Prostate gland (tissue), 2 donors: Measurements from ENCODE around the gene MYH16. TPM values are rescaled to one million over a fixed set of nuclear protein-coding genes. Genes with fewer than 3 reads are reported as not detected.

Source experiments
- DNase-seq: peaks from one replicate; pipeline ENCODE4 v3.0.0-alpha.2; 2019; ENCODE audit warnings: low spot score
- H3K27ac ChIP-seq, 2 donors: fragments of 200-600 bp; sonication (generic); 2 replicates each; pipeline ENCODE4 v1.5.1; 2017 to 2019
- H3K27me3 ChIP-seq: fragments of 200-600 bp; sonication (generic); replicated peaks from 2 replicates; pipeline ENCODE4 v1.5.1; 2019; ENCODE audit not compliant: insufficient read depth
- H3K36me3 ChIP-seq, 2 donors: fragments of 200-600 bp; sonication (generic); 1 replicate in 1 of 2; 2 replicates in 1 of 2; pipeline versions ENCODE4 v1.5.1 to v1.8.1; 2017 to 2019
- H3K4me1 ChIP-seq: fragments of 200-600 bp; sonication (generic); replicated peaks from 2 replicates; pipeline ENCODE4 v1.5.1; 2019
- H3K4me3 ChIP-seq, 2 donors: fragments of 200-600 bp; sonication (generic); 2 replicates each; pipeline ENCODE4 v1.5.1; 2017 to 2019
- H3K9me3 ChIP-seq: fragments of 200-600 bp; sonication (generic); 2 replicates; pipeline ENCODE4 v1.5.1; 2017
- CTCF ChIP-seq, 4 experiments: fragments of 200-600 bp in 2 of 4; fragments of 450-650 bp in 2 of 4; sonication (generic) in 2 of 4; IDR thresholded peaks; 1 replicate in 3 of 4; 2 replicates in 1 of 4; pipeline ENCODE4 v1.5.1; 2016 to 2019; ENCODE audit warnings: antibody characterized with exemption in 4 of 4, mild to moderate bottlenecking in 2 of 4, moderate library complexity in 2 of 4
- POLR2A ChIP-seq: fragments of 450-650 bp; IDR thresholded peaks from one replicate; pipeline ENCODE4 v1.6.1; 2016; ENCODE audit warnings: antibody characterized with exemption, mild to moderate bottlenecking
- POLR2AphosphoS5 ChIP-seq: sonication (generic); formaldehyde crosslinking; IDR thresholded peaks from one replicate; pipeline ENCODE4 v1.6.1; 2017; ENCODE audit warnings: antibody characterized with exemption
- WGBS: methylation state at CpG from one replicate; pipeline ENCODE4 v1.1.5; 2018; 5-methylcytosine and 5-hydroxymethylcytosine counted together
- intact Hi-C: fragments of 100-400 bp; cut with DNase I; formaldehyde crosslinking; loops from one replicate; pipeline ENCODE4 v1.14.2; 2022
- total RNA-seq, 2 donors: library from RNA; depleted of rRNA; stranded (reverse); fragments of >200 nt; gene quantifications; one replicate each; pipeline ENCODE4 v1.1.0, GENCODE V29; 2016

The MYH16 gene
- total RNA-seq, 2 donors from 2014 or later: 0.97 TPM; not detected in 1

- intact Hi-C loops: loop anchor here (5.0 kb wide), 1 partner anchor 164 kb away; no protein-coding TSS in a partner anchor
- 81% methylated on average over 9 of the region's 9 CpGs for WGBS
- no peaks in the 10 kb centered on the region for H3K9me3 ChIP-seq
- no peaks in the 10 kb centered on the region for H3K36me3 ChIP-seq
- no peak for DNase-seq
- H3K27me3 ChIP-seq: no peaks in the 10 kb centered on the region
- H3K4me1 ChIP-seq: no peaks in the 10 kb centered on the region
- H3K4me3 ChIP-seq: no peak overlapping the region
- TF ChIP-seq POLR2AphosphoS5 (no peak), POLR2A (no peak), CTCF (IDR thresholded peaks at IDR 0.05) (no peak)
- H3K27ac ChIP-seq: no peak overlapping the region
Observed at GRCh38 chr7:99311702-99312101, 39.1 kb downstream of the MYH16 start.

GRCh38 chr7:99312316-99313203, 39.9 kb downstream of the MYH16 start:
- intact Hi-C loops: loop anchor here (1.0 to 5.0 kb wide), 2 partner anchors 165 to 271 kb away; no protein-coding TSS in a partner anchor
- 40% methylated on average over 16 of the region's 16 CpGs for WGBS
- Histone ChIP-seq H3K27me3 (no peaks in the 10 kb centered on the region), H3K4me1 (no peaks in the 10 kb centered on the region), H3K27ac (no peak overlapping the region), H3K4me3 (no peak overlapping the region), H3K36me3 (no peaks in the 10 kb centered on the region), H3K9me3 (no peaks in the 10 kb centered on the region)
- TF ChIP-seq POLR2A (no peak), POLR2AphosphoS5 (peak; percentile 45), CTCF (IDR thresholded peaks at IDR 0.05) (peak; percentile 75 to 96 (median 88))
- peak; percentile 66 for DNase-seq

GRCh38 chr7:99313204-99313573, 40.5 kb downstream of the MYH16 start:
- Histone ChIP-seq H3K27me3 (no peaks in the 10 kb centered on the region), H3K4me3 (no peak overlapping the region), H3K36me3 (no peaks in the 10 kb centered on the region), H3K27ac (no peak overlapping the region), H3K4me1 (no peaks in the 10 kb centered on the region), H3K9me3 (no peaks in the 10 kb centered on the region)
- 56% methylated on average over 1 of the region's 1 CpG for WGBS
- intact Hi-C loops: loop anchor here (1.0 to 5.0 kb wide), 2 partner anchors 166 to 272 kb away; no protein-coding TSS in a partner anchor
- no peak for TF ChIP-seq CTCF (IDR thresholded peaks at IDR 0.05)
- TF ChIP-seq POLR2AphosphoS5: no peak
- no peak for TF ChIP-seq POLR2A
- DNase-seq: no peak

- 69% methylated on average over 7 of the region's 7 CpGs for WGBS
- H3K4me1 ChIP-seq: no peaks in the 10 kb centered on the region
- H3K9me3 ChIP-seq: no peaks in the 10 kb centered on the region
- intact Hi-C loops: loop anchor here (5.0 kb wide), 1 partner anchor 167 kb away; no protein-coding TSS in a partner anchor
- H3K36me3 ChIP-seq: no peaks in the 10 kb centered on the region
- H3K27ac ChIP-seq: no peak overlapping the region
- TF ChIP-seq CTCF (IDR thresholded peaks at IDR 0.05): no peak
- no peak for TF ChIP-seq POLR2A
- no peak for TF ChIP-seq POLR2AphosphoS5
- no peak overlapping the region for H3K4me3 ChIP-seq
- no peaks in the 10 kb centered on the region for H3K27me3 ChIP-seq
- DNase-seq: no peak
Observed at GRCh38 chr7:99314504-99314903, 41.9 kb downstream of the MYH16 start.
